ENCODE data around the gene ATP5F1E. TPM values are rescaled to one million over a fixed set of nuclear protein-coding genes. Genes with fewer than 3 reads are reported as not detected.

The ATP5F1E gene
- total RNA-seq, 1 experiment from 2014 or later, result 52.7 TPM

- Mint-ChIP-seq H3K4me3 (no peak overlapping the region), H3K27ac (no peak overlapping the region)
Observed at GRCh38 chr20:59015812-59016711, 16.1 kb downstream of the ATP5F1E start.

More at GRCh38 chr20:59015812-59016711, 16.1 kb downstream of the ATP5F1E start:
- no peak overlapping the region; the same call in 1 of the 2 replicates for H3K14ac ChIP-seq (ENCODE audit: insufficient read depth, low read length)
- WGBS (ENCODE audit: extremely low coverage, insufficient read length, low lambda C conversion rate), result no CpG with 5 or more reads among the region's 16 CpGs
- H2AK5ac ChIP-seq (ENCODE audit: insufficient read length, low read length), result no peak overlapping the region
- no peak for TF ChIP-seq CTCF (conservative IDR thresholded peaks at IDR 0.05)
- no peaks in the 10 kb centered on the region for H3K27me3 ChIP-seq (ENCODE audit: insufficient read depth, low read length)
- H2BK20ac ChIP-seq (ENCODE audit: low read depth, low read length, poor library complexity, severe bottlenecking), result no peak overlapping the region
- Mint-ChIP-seq H3K36me3 (ENCODE audit: insufficient read depth in 1 of 3, low read depth in 3 of 3) (no peaks in the 10 kb centered on the region; a peak in 1 of 7 replicates), H3K9me3 (no peaks in the 10 kb centered on the region), H3K4me1 (peaks cover 11 to 19% of the 10 kb centered on the region in 2 experiments; a peak in 3 of 4 replicates), H3K27me3 (ENCODE audit: low read depth) (peaks cover 22% of the 10 kb centered on the region)
- no peak overlapping the region for H3K56ac ChIP-seq (ENCODE audit: insufficient read length, low read depth, low read length)
- no peak overlapping the region for H4K5ac ChIP-seq (ENCODE audit: insufficient read length, low read depth, low read length)
- H3K9me3 ChIP-seq (ENCODE audit: control insufficient read depth, low read depth, low read length), result no peaks in the 10 kb centered on the region
- no peak overlapping the region for H2BK15ac ChIP-seq (ENCODE audit: low read depth, low read length)
- H2AFZ ChIP-seq (ENCODE audit: low read length), result no peak overlapping the region
- H2BK120ac ChIP-seq (ENCODE audit: low read depth, low read length, poor library complexity, severe bottlenecking), result no peak overlapping the region
- H3K18ac ChIP-seq (ENCODE audit: insufficient read length, low read depth, low read length), result no peak overlapping the region
- H2BK5ac ChIP-seq (ENCODE audit: insufficient read length, low read length), result no peak overlapping the region
- H3K79me1 ChIP-seq (ENCODE audit: insufficient read depth, low read depth, low read length, poor library complexity, severe bottlenecking), result no peaks in the 10 kb centered on the region
- no peaks in the 10 kb centered on the region for H3K23me2 ChIP-seq (ENCODE audit: insufficient read length, low read depth, low read length, poor library complexity, severe bottlenecking)
- no peak overlapping the region for H3K23ac ChIP-seq (ENCODE audit: insufficient read length, low read depth, low read length)
- no peak for DNase-seq
- no peaks in the 10 kb centered on the region for H4K20me1 ChIP-seq (ENCODE audit: control insufficient read depth, insufficient read depth, insufficient read length)
- H3T11ph ChIP-seq (ENCODE audit: low read length), result no peak overlapping the region
- no peaks in the 10 kb centered on the region for H3K79me2 ChIP-seq (ENCODE audit: insufficient read depth, low read length)
- H3K4ac ChIP-seq (ENCODE audit: low read depth, low read length), result no peak overlapping the region
- no peak overlapping the region for H3K4me2 ChIP-seq (ENCODE audit: insufficient read depth, insufficient read length, low read length)
- peaks cover 2% of the 10 kb centered on the region; the same call in 1 of the 2 replicates for H3K4me1 ChIP-seq (ENCODE audit: insufficient read depth, low read length)
- H3K27ac ChIP-seq (ENCODE audit: insufficient read length, low read depth, low read length), result no peak overlapping the region
- no peak overlapping the region for H4K91ac ChIP-seq (ENCODE audit: insufficient read length, low read depth, low read length)
- H2BK12ac ChIP-seq (ENCODE audit: insufficient read length, low read depth, low read length), result no peak overlapping the region
- no peak overlapping the region for H4K8ac ChIP-seq (replicated peaks; ENCODE audit: insufficient read length, low read depth, low read length)
- no peak overlapping the region for H3K9ac ChIP-seq (ENCODE audit: extremely low read depth, insufficient read length, low read length)
